Astrocyte of the spinal cord (primary cell): ENCODE results near the gene SLC23A1.
"Not testable (repeated sequence)": the region's sequence is repeated elsewhere in the genome, so short reads cannot be mapped to it uniquely, and the experiment has no call there.

Experiments
- DNase-seq: peaks from one replicate; pipeline ENCODE4 v3.0.0; 2011; ENCODE audit warnings: low read depth, low spot score
- H3K4me3 ChIP-seq: 2 replicates; pipeline ENCODE4 v1.5.1; 2011; ENCODE audit warnings: low read depth, mild to moderate bottlenecking, low read length, moderate library complexity
- in situ Hi-C: cut with HindIII; loops from 2 replicates; pipeline ENCODE4 v1.10.0; 2017; ENCODE audit warnings: low sequenced_read_pairs
- TF ChIP-seq, protein P1 (sequence below): IDR thresholded peaks from 2 replicates; pipeline ENCODE4 v1.5.1; 2012; ENCODE audit warnings: low read depth, mild to moderate bottlenecking, low read length, inconsistent platforms

Gene SLC23A1

DNA sequence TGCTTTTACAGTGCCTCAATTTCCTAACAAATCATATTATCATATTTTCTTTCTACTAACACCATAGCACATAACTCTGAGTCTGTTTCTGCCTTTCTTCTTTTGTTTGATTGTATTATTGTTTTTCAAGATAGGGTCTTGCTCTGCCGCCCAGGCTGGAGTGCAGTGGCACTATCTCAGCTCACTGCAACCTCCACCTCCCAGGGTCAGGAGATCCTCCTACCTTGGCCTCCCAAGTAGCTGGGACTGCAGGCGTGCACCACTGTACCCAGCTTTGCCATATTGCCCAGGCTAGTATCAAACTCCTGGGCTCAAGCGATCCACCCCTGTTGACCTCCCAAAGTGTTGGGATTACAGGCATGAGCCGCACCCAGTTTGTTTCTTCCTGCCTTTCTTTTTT lies 22.7 kb downstream of the SLC23A1 start:
- no peak overlapping the region for H3K4me3 ChIP-seq
- TF ChIP-seq, protein P1, sequence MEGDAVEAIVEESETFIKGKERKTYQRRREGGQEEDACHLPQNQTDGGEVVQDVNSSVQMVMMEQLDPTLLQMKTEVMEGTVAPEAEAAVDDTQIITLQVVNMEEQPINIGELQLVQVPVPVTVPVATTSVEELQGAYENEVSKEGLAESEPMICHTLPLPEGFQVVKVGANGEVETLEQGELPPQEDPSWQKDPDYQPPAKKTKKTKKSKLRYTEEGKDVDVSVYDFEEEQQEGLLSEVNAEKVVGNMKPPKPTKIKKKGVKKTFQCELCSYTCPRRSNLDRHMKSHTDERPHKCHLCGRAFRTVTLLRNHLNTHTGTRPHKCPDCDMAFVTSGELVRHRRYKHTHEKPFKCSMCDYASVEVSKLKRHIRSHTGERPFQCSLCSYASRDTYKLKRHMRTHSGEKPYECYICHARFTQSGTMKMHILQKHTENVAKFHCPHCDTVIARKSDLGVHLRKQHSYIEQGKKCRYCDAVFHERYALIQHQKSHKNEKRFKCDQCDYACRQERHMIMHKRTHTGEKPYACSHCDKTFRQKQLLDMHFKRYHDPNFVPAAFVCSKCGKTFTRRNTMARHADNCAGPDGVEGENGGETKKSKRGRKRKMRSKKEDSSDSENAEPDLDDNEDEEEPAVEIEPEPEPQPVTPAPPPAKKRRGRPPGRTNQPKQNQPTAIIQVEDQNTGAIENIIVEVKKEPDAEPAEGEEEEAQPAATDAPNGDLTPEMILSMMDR: no peak
- no peak for DNase-seq
- in situ Hi-C loops: no loop called here

DNA sequence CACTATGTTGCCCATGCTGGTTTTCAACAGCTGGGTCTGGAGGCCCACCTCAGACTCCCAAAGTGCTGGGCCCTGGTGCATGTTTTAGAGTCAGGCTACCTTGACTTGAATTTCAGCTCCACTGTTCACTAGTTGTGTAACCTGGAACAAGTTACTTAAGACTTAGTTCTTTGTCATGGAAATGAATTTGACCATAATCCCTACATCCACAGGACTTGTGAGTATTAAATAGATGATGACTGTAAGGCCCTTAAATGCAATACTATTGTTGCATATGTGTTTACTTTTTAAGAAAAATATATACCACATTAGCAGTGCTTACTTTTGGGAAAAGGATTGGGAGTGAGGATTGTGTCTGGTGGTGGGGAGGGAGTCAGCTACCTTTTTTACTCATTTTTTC lies 25.0 kb downstream of the SLC23A1 start:
- in situ Hi-C loops: no loop called here
- no peak overlapping the region for H3K4me3 ChIP-seq
- DNase-seq: no peak
- TF ChIP-seq, protein P1: no peak

DNA sequence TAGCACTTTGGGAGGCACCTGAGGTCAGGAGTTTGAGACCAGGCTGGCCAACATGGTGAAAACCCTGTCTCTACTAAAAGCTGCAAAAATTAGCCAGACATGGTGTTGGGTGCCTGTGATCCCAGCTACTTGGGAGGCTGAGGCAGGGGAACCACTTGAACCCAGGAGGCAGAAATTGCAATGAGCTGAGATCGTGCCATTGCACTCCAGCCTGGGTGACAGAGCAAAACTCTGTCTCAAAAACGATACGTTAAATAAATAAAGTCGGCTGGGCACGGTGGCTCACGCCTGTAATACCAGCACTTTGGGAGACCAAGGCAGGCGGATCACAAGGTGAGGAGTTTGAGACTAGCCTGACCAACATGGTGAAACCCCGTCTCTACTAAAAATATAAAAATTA lies 27.2 kb downstream of the SLC23A1 start:
- DNase-seq, H3K4me3 ChIP-seq, in situ Hi-C loops: not testable (repeated sequence)

DNA sequence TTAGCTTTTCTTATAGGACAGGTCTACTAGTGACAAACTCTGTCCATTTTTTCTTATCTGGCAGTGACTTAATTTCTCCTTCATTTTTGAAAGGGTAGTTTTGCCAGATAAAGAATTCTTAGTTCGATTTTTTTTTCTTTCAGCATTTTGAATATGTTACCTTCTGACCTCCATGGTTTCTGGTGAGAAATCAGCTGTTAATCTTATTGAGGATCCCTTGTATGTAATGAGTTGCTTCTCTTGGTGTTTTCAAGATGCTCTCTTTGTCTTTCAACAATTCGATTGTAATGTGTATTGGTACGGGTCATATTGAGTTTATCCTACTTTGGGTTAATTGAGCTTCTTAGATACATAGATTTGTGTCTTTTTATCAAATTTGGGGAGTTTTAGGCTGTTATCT lies 28.9 kb downstream of the SLC23A1 start:
- no peak overlapping the region for H3K4me3 ChIP-seq
- TF ChIP-seq, protein P1: no peak
- in situ Hi-C loops: no loop called here
- DNase-seq: no peak

DNA sequence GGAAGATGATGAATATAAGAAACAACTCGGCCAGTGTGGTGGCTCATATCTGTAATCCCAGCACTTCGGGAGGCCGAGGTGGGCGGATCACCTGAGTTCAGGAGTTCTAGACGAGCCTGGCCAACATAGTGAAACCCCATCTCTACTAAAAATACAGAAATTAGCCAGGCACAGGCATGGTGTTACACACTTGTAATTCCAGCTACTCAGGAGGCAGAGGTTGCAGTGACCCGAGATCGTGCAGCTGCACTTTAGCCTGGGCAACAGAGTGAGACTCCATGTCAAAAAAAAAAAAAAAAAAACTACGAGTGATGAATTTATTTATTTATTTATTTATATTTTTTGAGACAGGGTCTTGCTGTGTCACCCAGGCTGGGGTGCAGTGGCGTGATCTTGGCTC lies 35.2 kb downstream of the SLC23A1 start:
- DNase-seq, in situ Hi-C loops, H3K4me3 ChIP-seq: not testable (repeated sequence)

DNA sequence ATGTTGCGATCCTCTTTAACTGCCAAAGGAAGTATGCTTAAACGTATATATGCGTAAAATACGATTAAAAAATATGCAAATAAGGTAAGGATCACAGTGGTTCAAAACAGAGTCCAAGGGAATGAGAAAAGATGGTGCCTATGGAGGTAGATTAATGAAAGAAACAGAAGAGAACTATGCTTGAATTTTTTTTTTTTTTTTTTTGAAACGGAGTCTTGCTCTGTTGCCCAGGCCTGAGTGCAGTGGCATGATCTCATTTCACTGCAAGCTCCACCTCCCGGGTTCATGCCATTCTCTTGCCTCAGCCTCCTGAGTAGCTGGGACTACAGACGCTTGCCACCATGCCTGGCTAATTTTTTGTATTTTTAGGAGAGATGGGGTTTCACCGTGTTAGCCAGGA lies 37.7 kb downstream of the SLC23A1 start:
- H3K4me3 ChIP-seq, DNase-seq, in situ Hi-C loops: not testable (repeated sequence)

DNA sequence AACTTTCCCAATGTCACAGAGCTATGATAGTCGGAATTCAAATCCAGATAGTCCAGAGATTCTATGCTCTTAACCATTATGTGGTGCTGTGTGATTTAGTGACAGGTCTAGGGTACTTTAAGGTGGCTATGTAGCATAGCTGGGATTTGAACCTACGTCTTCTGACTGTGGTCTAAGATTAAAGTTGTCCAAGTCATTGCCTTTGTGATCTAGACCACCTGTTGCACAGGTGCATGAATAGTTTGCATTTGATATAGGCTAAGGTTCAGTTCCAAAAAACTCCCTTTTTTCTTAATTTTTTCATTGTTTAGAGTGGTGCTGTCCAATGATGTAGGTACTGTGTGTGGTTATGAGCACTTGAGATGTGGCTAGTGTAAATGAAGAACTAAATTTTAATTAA lies 38.9 kb downstream of the SLC23A1 start:
- in situ Hi-C loops: no loop called here
- TF ChIP-seq, protein P1: no peak
- H3K4me3 ChIP-seq: no peak overlapping the region
- no peak for DNase-seq

DNA sequence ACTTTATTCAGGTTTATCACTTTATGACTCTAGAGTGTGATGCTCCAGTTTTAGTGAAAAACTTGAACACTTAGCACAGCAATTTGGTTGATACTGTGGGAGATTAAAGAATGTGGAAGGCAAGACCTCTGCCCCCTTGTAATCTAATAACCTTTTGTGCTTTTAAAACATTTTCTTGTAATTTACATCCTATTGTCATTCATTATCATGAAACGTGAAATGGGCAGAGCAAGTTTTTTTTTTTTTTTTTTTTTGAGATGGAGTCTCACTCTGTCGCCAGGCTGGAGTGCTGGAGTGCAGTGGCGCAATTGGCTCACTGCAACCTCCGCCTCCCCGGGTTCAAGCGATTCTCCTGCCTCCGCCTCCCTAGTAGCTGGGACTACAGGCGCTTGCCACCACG lies 39.6 kb downstream of the SLC23A1 start:
- in situ Hi-C loops: no loop called here
- TF ChIP-seq, protein P1: no peak
- H3K4me3 ChIP-seq: peak overlapping the region; percentile 98
- no peak for DNase-seq
